ENCODE measurements around the gene TRIM24.

The TRIM24 gene

DNA sequence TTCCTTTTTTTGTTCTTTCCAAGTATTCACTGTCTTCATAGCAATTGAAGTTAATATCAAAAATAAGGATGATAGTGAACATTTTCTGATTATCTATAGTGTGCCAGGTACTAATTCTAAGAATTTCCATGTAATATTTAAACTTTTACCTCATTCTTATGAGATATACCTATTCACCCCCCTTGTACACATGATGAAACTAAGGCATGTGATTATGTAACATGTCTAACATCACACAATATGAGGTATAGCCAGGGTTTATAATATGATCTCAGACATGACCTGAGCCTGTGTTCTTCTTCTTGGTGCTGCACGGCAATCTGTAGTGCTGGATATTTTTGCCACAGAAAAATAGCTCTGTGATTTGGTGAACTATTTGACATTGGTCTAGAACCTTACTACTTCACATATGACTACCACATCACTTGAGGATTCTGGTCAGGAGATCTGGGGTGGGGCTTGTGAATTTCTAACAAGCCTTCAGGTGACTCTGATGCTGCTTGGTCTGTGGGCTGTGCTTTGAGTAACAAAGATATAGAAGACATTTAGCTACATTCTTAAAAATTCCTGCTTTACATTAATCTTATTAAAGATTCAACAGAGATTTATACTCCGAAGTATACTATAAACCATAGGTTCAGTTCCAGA lies 79.1 kb downstream of the TRIM24 start:
- no peak for DNase-seq (ENCODE audit: low spot score)

- no peak for DNase-seq (ENCODE audit: low spot score)
Observed at GRCh38 chr7:138542183-138542582, 82.1 kb downstream of the TRIM24 start.

DNA sequence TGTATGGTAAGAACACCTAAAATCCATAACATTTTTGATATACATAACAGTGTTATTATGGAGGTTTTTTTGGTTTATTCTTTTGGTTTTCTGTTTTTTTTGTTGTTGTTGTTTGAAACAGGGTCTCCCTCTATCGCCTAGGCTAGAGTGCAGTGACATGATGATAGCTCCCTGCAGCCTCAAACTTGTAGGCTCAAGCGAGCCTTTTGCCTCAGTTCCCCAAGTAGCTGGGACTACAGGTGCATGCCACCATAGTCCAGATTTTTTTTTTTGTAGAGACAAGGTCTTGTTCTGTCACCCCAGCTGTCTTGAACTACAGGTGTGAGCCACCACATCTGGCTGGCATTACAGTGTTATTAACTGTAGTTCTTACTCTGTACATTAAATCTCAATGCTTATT lies 83.7 kb downstream of the TRIM24 start:
- no peak for DNase-seq (ENCODE audit: low spot score)

GRCh38 chr7:138545123-138545522 lies 85.1 kb downstream of the TRIM24 start:
- no peak for DNase-seq (ENCODE audit: low spot score)

DNA sequence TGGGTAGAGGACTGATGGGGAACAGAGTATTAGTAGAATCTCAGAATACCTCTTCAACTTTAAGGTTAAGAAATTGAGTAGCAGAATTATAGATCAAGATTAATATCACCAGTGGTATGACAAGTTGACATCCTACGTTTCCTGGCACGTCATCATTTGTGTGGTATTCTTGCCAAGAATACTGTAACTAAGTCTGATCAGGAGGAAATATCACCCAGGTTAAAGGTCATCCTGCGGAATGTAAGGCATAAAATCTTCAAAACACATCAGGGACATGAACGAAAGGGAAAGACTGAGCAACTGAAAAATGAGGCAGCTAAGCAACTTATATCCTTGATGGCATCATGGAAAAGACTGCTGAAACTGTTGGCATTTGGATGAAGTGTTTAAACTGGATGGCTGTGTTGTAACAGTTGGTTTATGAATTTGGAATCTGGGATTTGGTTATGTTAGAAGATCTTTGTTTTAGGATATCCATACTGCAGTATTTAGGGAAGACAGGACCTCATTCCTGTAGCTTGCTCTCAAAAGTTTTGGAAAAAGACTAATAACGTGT lies 86.1 kb downstream of the TRIM24 start:
- no peak for DNase-seq (ENCODE audit: low spot score)

DNA sequence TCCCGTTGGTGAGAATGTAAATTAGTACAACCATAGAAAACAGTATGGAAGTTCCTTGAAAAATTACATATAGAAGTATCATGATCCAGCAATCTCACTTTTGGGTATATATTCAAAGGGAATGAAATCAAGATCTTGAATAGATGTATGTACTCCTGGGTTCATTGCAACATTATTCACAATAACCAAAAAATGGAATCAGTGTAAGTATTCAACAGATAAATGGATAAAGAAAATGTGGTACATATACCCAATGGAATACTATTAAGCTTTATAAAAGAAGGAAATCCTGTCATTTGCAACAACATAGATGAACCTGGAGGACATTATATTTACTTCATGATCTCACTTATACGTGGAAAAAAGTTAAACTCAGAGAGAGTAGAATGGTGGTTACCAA lies 86.8 kb downstream of the TRIM24 start:
- no peak for DNase-seq (ENCODE audit: low spot score)

DNA sequence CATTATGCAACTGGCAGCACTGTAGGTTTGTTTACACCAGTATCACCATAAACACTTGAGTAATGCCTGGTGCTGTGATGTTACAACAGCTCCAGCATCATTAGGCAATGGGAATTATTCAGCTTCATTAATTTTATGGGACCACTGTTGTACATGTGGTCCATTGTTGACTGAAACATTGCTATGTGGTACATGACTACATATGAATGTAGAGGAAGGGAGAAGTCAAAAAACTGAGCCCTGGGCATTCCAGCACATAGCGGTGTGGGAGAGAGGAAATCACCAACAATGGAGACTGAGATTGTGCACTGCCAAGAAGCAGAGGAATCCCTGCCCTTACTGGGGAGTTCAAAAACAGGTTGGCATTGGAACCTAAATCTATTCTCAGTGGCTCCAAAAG lies 89.0 kb downstream of the TRIM24 start:
- DNase-seq (ENCODE audit: low spot score), result no peak

GRCh38 chr7:138550337-138550736 lies 90.3 kb downstream of the TRIM24 start:
- no peak for DNase-seq (ENCODE audit: low spot score)

DNA sequence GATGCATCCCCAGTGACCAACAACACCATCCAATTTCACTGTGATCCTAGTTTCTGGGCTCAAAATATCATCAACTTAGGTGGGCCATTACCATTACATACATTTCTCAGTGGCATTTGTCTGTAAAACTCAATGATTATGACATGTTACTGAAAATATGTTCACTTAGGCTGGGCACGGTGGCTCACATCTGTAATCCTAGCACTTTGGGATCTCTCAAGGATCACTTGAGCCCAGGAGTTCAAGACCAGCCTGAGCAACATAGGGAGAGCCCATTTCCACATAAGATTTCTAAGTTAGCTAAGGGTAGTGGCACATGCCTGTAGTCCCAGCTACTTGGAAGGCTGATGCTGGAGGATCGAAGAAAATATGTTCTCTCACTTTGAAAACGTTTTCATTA lies 91.0 kb downstream of the TRIM24 start:
- DNase-seq (ENCODE audit: low spot score), result no peak

- no peak for DNase-seq (ENCODE audit: low spot score)
Observed at GRCh38 chr7:138553805-138554204, 93.7 kb downstream of the TRIM24 start.

DNA sequence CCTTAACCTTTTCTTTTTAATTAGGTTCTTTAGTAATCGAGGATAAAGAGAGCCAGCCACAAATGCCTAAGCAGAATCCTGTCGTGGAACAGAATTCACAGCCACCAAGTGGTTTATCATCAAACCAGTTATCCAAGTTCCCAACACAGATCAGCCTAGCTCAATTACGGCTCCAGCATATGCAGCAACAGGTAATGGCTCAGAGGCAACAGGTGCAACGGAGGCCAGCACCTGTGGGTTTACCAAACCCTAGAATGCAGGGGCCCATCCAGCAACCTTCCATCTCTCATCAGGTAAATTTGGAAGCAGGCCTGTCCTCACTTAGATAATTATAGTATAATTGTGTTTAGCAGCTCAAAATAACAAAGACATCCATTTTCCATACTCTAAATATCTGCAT lies 94.6 kb downstream of the TRIM24 start:
- DNase-seq (ENCODE audit: low spot score), result no peak

GRCh38 chr7:138555684-138556083 lies 95.6 kb downstream of the TRIM24 start:
- no peak for DNase-seq (ENCODE audit: low spot score)

GRCh38 chr7:138556771-138557484 lies 96.9 kb downstream of the TRIM24 start:
- no peak for DNase-seq (ENCODE audit: low spot score)

DNA sequence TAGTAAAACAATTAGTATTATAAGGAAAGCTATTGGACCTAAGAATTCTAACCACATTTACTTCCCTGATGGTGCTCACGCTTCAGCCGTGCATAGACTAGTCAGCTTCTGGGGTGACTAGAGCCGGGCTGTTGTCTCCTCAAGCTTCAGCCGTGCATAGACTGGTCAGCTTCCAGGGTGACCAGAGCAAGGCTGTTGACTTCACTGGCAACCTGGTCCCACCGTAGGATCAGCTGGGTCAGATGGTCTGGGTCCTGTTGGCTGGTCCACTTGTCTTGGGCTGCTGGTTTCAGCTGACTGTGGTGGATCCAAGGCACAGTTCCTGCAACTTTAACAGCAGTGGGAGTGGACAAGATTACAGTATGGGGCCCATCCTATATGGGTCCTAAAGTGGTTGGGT lies 99.4 kb downstream of the TRIM24 start:
- no peak for DNase-seq (ENCODE audit: low spot score)

DNA sequence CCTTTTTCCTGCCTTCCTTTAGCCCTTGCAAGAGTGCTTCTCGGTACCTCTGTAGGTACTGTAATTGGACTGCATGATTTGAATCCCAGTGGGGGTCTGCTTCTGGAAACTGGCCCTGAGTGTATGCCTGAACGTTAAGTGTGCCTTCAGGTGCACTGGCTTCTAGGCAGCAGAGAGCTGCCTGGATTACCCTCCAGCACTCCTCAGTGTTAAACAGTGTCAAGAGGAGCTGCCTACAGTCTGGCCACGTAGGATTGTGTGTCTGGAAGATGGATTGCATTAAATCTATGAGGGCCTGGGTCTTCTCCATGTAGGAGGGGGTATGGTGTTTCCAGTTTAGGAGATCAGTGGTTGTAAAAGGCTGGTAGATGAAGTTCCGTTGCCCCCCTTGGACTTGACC lies 103.7 kb downstream of the TRIM24 start:
- DNase-seq (ENCODE audit: low spot score), result no peak

DNA sequence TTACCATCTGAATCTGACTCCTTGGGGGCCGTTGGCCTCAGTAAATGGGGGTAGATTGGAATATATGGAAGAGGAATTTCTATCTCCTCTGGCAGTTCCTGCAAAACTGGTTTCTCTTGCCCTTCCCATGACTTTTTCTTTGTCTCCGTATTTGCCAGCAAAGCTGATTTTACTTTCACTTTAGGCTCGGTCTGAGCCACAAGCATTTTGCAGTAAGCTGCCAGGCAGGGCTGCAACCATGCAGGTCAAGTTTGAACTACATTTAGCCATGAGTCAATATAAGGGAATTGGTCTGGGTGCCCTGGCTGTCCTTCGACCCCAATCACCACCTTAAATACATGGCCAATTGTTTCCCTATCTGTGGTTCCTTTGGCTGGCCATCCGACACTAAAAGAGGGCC lies 104.3 kb downstream of the TRIM24 start:
- no peak for DNase-seq (ENCODE audit: low spot score)

DNA sequence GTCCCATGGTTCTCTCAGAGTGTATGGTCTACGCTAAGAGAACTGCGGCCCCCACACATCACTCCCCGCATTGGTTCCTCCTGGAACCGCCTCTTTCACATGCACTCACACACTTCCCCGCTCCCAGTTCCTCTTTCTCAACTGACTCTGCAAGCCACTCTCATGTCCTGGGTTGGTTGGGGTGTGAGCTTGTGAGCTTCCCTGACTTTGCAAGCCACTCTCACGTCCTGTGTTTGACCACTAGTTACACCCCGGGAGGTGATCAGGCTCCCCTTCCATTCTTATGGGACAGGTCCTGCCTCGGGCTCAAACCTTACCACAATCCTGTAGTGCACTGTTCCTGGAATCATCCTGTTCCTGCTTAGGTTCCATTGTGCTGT lies 105.0 kb downstream of the TRIM24 start:
- DNase-seq (ENCODE audit: low spot score), result no peak

DNA sequence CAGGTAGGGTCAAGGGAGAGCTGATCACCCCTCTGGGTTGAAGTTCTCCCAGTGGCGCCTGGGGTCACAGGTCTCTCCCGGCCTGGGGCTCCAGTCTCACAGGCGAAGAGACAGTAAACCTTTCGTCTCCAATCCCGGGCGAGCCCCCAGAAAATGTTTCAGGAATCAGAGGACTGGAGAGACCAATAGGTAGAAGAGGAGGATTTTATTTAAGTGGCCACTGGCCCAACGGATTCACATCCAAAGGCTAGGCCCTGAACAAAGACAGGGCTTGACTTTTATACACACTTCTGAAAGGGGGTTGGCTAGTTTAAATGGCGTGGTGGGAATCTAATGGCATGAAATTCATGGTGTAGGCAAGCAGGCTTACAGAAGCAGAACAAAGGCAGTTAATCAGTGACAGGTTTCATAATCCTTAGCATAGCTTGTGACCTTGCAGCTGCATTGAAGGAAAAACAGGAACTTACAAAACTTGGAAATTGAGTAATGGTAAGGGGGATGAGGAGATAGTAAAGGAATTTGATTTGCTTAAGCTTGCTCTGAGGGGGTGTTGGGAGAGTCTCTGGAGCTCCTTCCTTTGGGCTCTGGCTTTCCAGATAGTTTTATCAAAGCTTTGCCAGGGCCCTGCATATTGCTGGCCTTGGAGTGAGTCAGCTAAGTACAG lies 105.5 kb downstream of the TRIM24 start:
- DNase-seq (ENCODE audit: low spot score), result no peak

DNA sequence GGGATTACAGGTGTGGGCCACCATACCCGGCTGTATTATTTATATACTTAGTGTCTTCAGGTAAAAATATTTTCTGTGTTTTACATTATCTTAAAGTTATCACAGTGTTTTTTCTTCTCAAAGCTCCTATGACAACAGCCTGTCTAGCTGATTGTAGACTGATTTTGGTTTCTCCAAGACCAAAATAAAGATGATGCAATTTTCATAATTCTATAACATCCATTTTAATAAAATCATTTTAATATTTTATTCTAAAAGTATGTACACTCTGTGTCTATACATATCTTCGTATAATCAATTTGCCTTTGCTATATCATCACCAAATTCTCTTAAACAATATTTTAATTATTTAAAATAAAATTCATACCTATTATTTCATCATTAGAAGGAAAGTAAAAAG lies 108.6 kb downstream of the TRIM24 start:
- DNase-seq (ENCODE audit: low spot score), result no peak

- no peak for DNase-seq (ENCODE audit: low spot score)
Observed at GRCh38 chr7:138569418-138569817, 109.4 kb downstream of the TRIM24 start.

GRCh38 chr7:138570715-138571114 lies 110.7 kb downstream of the TRIM24 start:
- no peak for DNase-seq (ENCODE audit: low spot score)

- no peak for DNase-seq (ENCODE audit: low spot score)
Observed at GRCh38 chr7:138573741-138574140, 113.7 kb downstream of the TRIM24 start.

DNA sequence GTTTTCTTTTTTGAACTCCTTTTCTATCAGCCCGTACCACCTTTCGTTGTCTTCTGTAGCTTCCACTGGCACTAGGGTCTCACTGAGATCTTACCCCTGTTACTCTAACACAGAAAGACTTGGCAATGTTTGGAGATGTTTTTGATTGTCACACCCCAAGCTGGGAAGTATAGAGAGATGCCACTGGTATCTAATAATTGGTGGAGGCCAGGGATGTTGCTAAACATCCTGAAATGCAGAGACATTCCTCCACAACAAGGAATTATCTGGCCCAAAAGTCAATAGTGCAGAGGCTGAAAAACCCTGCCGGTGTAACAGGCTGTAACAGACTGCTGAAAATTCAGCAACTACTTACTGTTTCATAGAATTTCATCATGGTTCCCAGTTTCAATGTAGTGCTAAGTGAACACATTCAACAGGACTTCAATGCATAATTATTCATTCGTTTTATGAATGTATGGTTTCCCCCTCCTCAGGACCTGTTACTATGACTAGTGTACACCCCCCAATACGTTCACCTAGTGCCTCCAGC lies 115.9 kb downstream of the TRIM24 start:
- DNase-seq (ENCODE audit: low spot score), result no peak
